GM12874 (cell line): ENCODE results near the gene MTMR6.

Source experiments
- TF ChIP-seq, protein P1 (sequence below): IDR thresholded peaks from 2 replicates; pipeline ENCODE4 v1.5.1; 2011; ENCODE audit warnings: low read depth, mild to moderate bottlenecking, control low read depth, low read length, moderate library complexity; ENCODE audit not compliant: insufficient read depth

Gene MTMR6

DNA sequence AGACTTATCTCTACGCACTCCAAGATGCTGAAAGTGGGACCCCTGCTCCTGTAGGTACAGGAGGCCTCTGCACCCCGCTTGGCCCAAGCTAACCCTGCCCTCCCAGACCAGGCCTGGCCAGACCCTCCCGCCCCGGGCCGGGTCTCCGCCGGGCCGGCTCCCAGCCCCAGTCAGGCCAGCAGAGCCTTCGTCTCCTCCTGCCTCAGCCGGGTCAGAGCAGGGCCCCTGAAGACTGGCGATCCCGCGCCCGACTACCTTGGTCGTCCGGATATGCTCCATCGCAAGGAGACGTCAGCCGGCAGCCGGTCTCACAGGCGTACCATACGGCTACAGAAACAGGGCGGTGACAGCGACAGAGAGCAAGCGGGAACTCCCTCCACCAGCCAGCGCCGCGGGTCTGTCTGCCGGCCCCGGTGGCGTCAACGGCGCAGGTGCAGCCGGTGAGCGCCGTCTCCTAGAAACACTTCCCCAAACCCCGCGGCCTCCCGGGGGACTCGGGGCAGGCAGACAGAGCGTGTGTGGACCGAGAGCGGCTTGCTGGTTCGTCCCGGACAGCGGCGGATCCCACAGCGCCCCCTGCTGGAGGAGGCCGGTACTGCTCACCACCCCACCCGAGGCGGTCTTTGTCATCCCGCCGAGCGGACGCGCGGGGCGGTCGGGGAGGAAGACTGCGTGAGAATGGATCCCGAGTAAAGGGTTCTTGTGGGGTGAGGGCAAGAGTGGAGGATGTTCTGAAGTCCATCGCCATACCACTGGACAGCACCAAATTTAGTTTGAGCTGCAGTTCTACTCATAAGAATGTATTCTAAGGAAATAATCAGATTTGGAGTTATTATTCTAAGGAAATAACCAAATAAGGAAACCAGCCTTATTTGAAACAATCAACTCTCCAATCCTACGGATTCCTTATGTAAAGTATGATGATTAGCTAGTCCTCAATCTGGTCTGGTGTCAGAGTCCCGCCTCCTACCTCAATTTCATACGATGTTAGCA, at the start of gene MTMR6:
Gene MTMR6, minus strand, starts transcription at position 520 of the 993 bp plus-strand sequence. Its CDS starts 241 bp downstream, at position 279.
- TF ChIP-seq, protein P1, sequence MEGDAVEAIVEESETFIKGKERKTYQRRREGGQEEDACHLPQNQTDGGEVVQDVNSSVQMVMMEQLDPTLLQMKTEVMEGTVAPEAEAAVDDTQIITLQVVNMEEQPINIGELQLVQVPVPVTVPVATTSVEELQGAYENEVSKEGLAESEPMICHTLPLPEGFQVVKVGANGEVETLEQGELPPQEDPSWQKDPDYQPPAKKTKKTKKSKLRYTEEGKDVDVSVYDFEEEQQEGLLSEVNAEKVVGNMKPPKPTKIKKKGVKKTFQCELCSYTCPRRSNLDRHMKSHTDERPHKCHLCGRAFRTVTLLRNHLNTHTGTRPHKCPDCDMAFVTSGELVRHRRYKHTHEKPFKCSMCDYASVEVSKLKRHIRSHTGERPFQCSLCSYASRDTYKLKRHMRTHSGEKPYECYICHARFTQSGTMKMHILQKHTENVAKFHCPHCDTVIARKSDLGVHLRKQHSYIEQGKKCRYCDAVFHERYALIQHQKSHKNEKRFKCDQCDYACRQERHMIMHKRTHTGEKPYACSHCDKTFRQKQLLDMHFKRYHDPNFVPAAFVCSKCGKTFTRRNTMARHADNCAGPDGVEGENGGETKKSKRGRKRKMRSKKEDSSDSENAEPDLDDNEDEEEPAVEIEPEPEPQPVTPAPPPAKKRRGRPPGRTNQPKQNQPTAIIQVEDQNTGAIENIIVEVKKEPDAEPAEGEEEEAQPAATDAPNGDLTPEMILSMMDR = peak; percentile 99

DNA sequence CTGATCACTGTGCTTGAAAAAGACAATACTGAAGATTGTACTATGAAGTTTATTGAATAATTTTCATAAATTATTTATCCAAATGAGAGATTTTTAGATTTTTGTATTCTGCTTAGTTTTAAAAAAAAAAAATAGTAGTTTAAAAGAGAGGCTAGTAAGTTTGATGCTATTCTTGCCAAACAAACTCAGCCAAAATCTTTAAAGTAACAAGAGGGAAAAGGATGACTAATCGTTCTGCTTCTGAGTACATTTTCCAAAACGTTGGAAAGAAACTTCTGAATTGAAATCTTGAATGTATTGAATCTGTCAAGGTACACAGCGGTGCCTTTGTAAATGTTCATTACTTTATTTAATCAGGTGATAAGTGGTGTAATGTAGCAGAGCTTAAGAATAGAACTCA, 48.6 kb upstream of the MTMR6 start:
- TF ChIP-seq, protein P1 = no peak

DNA sequence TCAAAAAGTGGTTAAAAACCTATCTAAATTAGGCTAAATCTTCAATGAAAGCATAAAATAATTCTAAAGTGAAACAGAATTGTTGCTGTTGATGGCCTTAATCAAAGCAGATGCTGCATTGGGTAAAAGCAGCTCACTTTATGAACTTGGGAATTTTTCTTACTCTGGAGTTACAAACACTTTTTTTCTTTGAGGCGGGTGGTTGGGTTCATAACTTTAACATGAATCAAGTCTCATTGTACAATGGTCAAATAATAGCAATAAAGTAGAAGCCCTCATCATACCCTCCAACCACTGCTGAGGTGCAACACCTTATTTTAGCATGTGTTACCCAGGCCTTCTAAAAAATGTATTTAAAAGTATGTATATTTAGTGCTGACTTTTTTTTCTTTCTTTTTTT, 43.3 kb upstream of the MTMR6 start:
- TF ChIP-seq, protein P1 = no peak

DNA sequence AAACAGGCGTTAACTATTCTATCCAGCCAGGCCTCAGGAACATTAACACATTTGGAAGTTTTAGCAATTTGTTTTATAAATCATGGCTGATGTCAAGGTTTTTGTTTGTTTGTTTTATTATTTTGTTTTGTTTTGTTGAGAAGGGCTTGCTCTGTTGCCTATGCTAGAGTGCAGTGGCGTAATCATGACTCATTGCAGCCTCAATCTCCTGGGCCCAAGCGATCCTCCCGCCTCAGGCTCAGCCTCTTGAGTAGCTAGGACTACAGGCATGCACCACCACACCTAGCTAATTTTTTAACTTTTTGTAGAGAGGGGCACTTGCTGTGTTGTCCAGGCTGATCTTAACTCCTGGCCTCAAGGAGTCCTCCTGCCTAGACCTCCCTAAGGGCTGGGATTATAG, 42.4 kb upstream of the MTMR6 start:
- TF ChIP-seq, protein P1 = no peak

DNA sequence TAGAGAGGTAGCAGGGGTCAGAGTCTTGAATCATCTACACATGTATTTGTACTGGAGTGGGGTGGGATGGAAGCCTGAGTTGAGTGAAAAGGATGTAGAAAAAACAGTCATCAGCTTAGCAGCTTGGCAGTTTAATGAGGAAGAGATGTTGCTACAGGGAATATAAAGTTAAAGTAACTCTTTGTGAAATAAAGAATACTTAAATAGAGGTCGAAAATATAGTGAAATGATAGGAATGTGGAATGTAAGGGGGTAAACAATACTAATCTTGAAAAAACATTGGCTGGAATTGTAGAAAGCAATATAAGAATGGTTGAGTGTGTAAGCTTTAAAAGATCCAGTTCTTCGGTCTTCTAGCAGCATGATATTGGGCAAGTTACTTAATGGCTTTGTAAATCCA, 36.8 kb upstream of the MTMR6 start:
- TF ChIP-seq, protein P1 = no peak

DNA sequence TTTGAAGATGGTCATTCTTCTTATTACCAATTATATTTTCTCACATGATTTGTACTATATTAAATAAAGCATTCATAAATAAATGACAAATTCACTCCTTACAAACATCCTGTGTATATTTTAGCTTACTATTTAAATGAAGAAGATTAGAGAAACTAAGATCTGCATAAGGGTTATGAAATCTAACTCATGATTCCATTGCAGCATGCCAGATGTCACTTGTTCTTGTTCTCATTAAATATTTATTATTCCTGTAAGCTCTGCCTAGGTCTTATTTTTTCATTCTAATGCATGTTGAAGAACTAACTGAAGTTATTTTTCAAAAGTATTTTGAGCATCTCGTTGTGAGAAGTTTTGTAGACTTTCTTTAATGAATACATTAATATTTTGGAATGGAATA, 32.5 kb upstream of the MTMR6 start:
- TF ChIP-seq, protein P1 = no peak

DNA sequence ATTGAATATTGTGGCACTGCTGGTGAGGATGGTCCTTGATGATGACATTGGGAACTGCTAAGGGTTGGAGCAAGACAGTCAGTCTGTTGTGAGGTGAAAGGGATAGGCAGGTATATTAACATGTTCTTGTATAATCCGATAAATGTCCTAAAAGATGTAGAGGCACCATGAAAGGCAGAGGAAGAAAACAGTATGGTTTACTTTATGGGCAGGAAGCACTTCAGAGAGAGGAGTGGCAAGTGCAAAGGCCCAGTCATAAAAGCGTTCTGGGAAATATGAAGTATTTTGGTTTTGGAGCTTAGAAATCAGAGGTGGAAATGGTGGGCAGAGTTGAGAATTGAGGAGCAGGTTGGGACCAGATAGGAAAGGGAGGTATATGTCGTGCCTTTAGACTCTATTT, 23.6 kb upstream of the MTMR6 start:
- TF ChIP-seq, protein P1 = no peak
